GM19193 (cell line): Measurements from ENCODE around the gene RIN3.

ENCODE experiments used
- POLR2A ChIP-seq: IDR thresholded peaks from 4 replicates; pipeline ENCODE4 v1.6.1; 2011; ENCODE audit not compliant: insufficient read depth, insufficient read length; ENCODE audit errors: extremely low read depth

Gene RIN3

GRCh38 chr14:92565040-92565717 lies 51.6 kb downstream of the RIN3 start:
- TF ChIP-seq POLR2A = no peak

DNA sequence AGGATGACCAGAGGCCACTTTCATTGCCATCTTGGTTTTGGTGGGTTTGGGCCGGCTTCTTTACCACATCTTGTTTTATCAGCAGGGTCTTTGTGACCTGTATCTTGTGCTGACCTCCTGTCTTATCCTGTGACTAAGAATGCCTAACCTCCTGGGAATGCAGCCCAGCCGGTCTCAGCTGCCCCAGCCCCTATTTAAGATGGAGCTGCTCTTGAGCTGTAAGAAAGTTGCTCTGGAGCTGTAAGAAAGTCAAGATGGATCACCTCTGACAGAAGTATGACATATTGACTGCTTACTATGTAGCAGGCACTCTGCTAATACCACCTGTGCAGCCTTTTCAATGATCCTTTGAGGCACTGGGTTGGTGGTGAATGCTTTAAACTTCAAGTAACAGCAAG lies 52.1 kb downstream of the RIN3 start:
- TF ChIP-seq POLR2A = no peak

GRCh38 chr14:92567173-92567725 lies 53.7 kb downstream of the RIN3 start:
- TF ChIP-seq POLR2A = no peak

GRCh38 chr14:92568621-92569479 lies 55.3 kb downstream of the RIN3 start:
- peak; percentile 43 for TF ChIP-seq POLR2A

GRCh38 chr14:92570674-92571262 lies 57.2 kb downstream of the RIN3 start:
- no peak for TF ChIP-seq POLR2A

DNA sequence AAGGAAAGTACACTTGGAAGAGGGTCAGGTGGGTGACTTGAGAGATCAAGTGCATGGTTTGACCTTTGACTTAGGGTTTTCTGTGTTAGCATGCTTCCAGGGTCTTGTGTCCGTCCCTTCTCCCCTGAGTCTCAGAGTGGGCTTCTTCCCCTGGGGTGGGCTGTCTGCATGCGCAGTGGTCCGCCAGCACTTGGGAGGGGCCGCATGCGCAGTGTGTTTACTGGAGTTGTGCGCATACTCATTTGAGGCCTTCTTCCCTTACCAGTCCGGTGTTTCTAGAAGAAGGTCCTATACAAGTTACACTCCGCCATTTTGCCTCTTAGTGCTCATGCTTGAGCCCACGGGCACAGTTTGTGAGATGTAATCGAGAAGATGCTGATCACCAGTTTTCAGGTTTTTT lies 58.5 kb downstream of the RIN3 start:
- TF ChIP-seq POLR2A = no peak

DNA sequence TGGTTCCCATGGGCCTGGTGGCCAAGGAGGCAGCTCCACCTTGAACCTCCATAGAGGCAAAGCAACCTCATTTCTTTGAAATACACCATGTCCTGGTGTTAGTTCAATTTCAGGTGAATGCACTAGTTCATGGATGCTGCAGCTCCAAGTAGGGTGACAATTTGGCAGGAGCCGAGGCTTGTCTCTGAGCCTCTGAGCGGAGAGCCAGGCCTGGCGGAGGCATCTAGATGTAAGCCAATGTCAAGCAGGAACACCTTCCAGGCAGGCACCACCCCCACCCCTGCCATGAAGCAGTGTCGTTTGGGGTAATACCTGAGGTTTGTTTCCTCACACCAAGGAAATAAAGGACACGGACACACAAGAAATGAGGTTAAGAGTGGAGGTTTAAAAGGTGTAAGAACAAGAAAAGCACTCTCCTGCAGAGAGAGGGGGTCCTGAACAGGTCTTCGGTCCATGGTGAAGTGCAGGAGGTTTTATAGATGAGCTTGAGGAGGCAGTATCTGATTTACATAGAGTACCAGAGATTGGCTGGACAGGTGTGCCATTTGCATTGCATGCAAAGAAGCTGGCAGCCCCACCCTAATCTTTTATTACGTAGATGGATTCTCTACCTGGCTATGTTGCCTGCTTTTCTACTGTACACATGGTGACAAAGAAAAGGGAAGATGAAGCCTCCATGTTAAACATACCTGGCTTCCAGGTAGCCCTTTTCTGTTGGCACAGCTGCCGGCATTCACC lies 60.3 kb downstream of the RIN3 start:
- TF ChIP-seq POLR2A = no peak

- no peak for TF ChIP-seq POLR2A
These were observed 61.6 kb downstream of the RIN3 start for GRCh38 chr14:92575061-92575747.

- no peak for TF ChIP-seq POLR2A
These were observed 62.2 kb downstream of the RIN3 start for GRCh38 chr14:92575748-92576303.

DNA sequence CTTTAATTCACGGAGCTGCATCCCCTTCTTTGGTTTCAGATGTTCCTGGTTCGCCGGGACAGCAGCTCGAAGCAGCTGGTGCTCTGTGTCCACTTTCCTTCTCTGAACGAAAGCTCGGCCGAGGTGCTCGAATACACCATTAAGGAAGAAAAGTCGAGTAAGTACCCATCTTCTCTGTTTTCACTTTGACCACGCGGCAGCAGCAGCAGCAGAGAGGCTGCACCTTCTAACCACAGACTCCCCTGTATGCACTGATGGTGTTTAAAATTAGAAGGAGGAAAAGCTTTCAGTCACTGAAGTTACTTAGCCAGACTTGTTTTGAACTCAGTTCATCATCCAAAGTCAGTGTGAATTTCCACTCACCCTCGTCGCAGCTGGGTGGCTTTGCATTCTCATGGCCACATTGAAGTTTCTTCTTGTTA lies 63.8 kb downstream of the RIN3 start:
- no peak for TF ChIP-seq POLR2A

DNA sequence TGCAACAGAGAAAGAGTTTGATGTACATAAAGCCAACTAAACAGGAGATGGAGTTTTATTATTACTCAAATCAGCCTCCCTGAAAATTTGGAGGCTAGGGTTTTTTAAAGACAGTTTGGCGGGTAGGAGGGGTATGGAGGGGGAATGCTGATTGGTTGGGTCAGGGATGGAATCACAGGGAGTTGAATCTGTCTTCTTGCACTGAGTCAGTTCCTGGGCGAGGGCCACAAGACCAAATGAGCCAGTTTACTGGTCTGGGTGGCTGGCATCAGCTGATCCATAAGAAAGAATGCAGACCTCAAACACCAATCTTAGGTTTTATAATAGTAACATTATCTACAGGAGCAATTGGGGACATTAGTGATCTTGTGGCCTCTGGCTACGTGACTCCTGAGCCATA lies 64.9 kb downstream of the RIN3 start:
- TF ChIP-seq POLR2A = no peak

DNA sequence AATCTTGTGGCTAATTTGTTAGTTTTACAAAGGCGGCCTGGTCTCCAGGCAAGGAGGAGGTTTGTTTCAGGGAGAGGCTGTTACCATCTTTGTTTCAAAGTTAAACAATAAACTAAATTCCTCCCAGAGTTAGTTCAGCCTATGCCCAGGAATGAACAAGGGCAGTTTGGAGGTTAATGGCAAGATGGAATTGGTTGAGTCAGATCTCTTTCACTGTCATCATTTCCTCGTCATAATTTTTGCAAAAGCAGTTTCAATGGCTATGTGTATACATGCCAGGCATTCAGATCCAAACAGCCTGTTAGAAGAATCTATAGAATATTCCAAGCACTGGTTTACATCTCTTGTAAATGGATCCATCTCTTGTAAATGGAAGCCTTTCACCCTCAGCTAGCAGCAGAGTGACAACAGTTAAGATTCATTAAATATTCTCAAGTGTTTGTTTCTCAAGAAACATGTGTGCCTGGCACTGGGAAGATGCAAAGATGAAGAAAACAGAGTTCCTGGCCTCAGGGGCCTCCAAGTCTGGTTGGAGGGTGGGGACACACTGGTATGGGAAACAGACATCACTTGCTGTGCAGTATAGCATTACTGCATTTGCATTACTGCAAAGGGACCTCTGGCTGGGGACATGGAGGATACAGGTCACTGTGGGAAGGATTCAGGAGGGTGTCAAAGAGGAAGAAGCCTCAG lies 65.8 kb downstream of the RIN3 start:
- no peak for TF ChIP-seq POLR2A

DNA sequence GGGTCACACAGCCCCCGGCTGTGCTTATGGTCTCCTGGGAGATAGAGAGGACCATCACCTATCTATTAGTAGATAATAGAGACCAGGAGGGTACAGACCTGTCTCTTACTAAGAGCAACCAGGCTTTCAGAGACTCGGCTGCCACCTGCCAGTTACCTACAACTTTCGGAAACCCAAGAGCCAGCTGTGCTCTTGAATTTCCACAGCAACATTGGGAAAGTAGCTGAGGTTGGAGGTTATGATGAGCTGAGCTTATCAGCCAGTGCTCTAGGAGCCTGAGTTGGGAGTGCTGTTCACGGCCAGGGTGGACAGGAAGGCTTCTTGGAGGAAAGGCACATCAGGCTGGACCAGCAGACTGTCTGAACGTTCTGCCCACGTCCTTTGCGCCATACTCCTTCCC lies 67.6 kb downstream of the RIN3 start:
- TF ChIP-seq POLR2A = no peak
